KMS-11 (cell line): Measurements from ENCODE around the gene HADH.
"Not testable (repeated sequence)": the region's sequence is repeated elsewhere in the genome, so short reads cannot be mapped to it uniquely, and the experiment has no call there.

Experiments used
- H2AFZ ChIP-seq: fragments of 200-600 bp; sonication (generic); 2 replicates; pipeline ENCODE4 v1.6.1; 2016; ENCODE audit warnings: antibody characterized with exemption, mixed run types, low read depth
- H3K27ac ChIP-seq: fragments of 200-600 bp; sonication (generic); 2 replicates; pipeline ENCODE4 v1.6.1; 2016; ENCODE audit warnings: mild to moderate bottlenecking, mixed run types
- H3K27me3 ChIP-seq: fragments of 200-600 bp; sonication (generic); 2 replicates; pipeline ENCODE4 v1.6.1; 2017; ENCODE audit warnings: mild to moderate bottlenecking, low read depth, mixed run types, moderate library complexity; ENCODE audit not compliant: insufficient read depth
- H3K36me3 ChIP-seq: fragments of 200-600 bp; sonication (generic); 2 replicates; pipeline ENCODE4 v1.6.1; 2017; ENCODE audit warnings: mild to moderate bottlenecking, mixed run types; ENCODE audit not compliant: insufficient read depth
- H3K4me1 ChIP-seq: fragments of 200-600 bp; sonication (generic); 2 replicates; pipeline ENCODE4 v1.6.1; 2016; ENCODE audit warnings: mild to moderate bottlenecking, low read depth, mixed run types; ENCODE audit not compliant: poor library complexity, severe bottlenecking
- H3K4me2 ChIP-seq: fragments of 200-600 bp; sonication (generic); 2 replicates; pipeline ENCODE4 v1.7.0; 2016; ENCODE audit warnings: mild to moderate bottlenecking, mixed run types
- H3K4me3 ChIP-seq: fragments of 200-600 bp; sonication (generic); IDR thresholded peaks from 2 replicates; pipeline ENCODE4 v1.6.1; 2017; ENCODE audit warnings: low read depth, low read length, mixed read lengths; ENCODE audit not compliant: insufficient read depth
- H3K79me2 ChIP-seq: fragments of 200-600 bp; sonication (generic); 2 replicates; pipeline ENCODE4 v1.6.1; 2016; ENCODE audit warnings: low read depth, mixed run types; ENCODE audit not compliant: insufficient read depth
- H3K9ac ChIP-seq: fragments of 200-600 bp; sonication (generic); 2 replicates; pipeline ENCODE4 v1.6.1; 2016; ENCODE audit warnings: mild to moderate bottlenecking, mixed run types
- H4K20me1 ChIP-seq: fragments of 200-600 bp; sonication (generic); 2 replicates; pipeline ENCODE4 v1.6.1; 2016; ENCODE audit warnings: mild to moderate bottlenecking, mixed run types; ENCODE audit not compliant: insufficient read depth
- CTCF ChIP-seq: fragments of 200-600 bp; sonication (generic); conservative IDR thresholded peaks from 2 replicates; pipeline ENCODE4 v1.6.1; 2017; ENCODE audit warnings: low read depth, mild to moderate bottlenecking, antibody characterized with exemption, low read length, moderate library complexity, mixed read lengths

HADH gene

GRCh38 chr4:108008721-108009120, 19.0 kb downstream of the HADH start:
- Histone ChIP-seq H4K20me1 (no peaks in the 10 kb centered on the region), H3K36me3 (no peaks in the 10 kb centered on the region; the same call in 1 of the 2 replicates), H3K4me2 (no peak overlapping the region), H3K27ac (no peak overlapping the region), H3K4me1 (peaks cover 22% of the 10 kb centered on the region), H3K27me3 (no peaks in the 10 kb centered on the region), H3K79me2 (no peaks in the 10 kb centered on the region; the same call in 1 of the 2 replicates), H3K4me3 (no peak overlapping the region), H3K9ac (no peak overlapping the region), H2AFZ (no peak overlapping the region)
- TF ChIP-seq CTCF, result no peak

- Histone ChIP-seq H4K20me1 (no peaks in the 10 kb centered on the region), H3K27me3 (no peaks in the 10 kb centered on the region), H3K9ac (no peak overlapping the region), H3K36me3 (no peaks in the 10 kb centered on the region; the same call in 1 of the 2 replicates), H3K79me2 (no peaks in the 10 kb centered on the region; the same call in 1 of the 2 replicates), H3K4me3 (no peak overlapping the region), H2AFZ (no peak overlapping the region), H3K4me1 (peaks cover 22% of the 10 kb centered on the region), H3K4me2 (no peak overlapping the region), H3K27ac (no peak overlapping the region)
- TF ChIP-seq CTCF, result no peak
These were observed 20.5 kb downstream of the HADH start for GRCh38 chr4:108010167-108010566.

- not testable (repeated sequence) for H3K27ac ChIP-seq, H3K4me2 ChIP-seq, H3K4me1 ChIP-seq, H3K79me2 ChIP-seq, H4K20me1 ChIP-seq, H3K27me3 ChIP-seq, H3K9ac ChIP-seq, H3K4me3 ChIP-seq, H2AFZ ChIP-seq, H3K36me3 ChIP-seq
These were observed 22.7 kb downstream of the HADH start for GRCh38 chr4:108012382-108012781.

- Histone ChIP-seq H3K79me2 (no peaks in the 10 kb centered on the region), H3K27me3 (no peaks in the 10 kb centered on the region), H4K20me1 (no peaks in the 10 kb centered on the region), H2AFZ (no peak overlapping the region), H3K36me3 (no peaks in the 10 kb centered on the region; the same call in 1 of the 2 replicates), H3K9ac (no peak overlapping the region), H3K4me2 (no peak overlapping the region), H3K27ac (no peak overlapping the region), H3K4me3 (no peak overlapping the region), H3K4me1 (peaks cover 14% of the 10 kb centered on the region)
- no peak for TF ChIP-seq CTCF
These were observed 23.6 kb downstream of the HADH start for GRCh38 chr4:108013327-108013726.

DNA sequence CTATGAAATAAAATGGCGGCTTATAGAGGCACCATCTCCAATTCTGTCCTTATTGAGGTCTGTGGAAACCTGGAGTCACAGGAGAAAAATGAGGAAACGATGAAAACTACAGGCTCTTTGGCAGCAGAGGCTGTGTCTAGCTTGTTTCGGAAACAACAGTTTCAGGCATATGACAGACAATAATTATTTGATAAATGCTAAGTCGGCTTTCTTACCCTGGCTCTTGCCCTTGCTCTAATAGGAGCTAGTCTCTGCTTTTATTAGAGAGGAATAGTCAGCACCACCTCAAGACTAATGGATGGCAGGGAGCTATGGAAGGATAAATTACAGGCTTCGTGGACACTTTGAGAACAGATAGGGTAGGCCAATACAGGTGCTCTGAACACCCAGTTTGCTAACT, 24.3 kb downstream of the HADH start:
- H3K4me2 ChIP-seq, result no peak overlapping the region
- no peak overlapping the region for H3K4me3 ChIP-seq
- TF ChIP-seq CTCF, result no peak
- no peaks in the 10 kb centered on the region for H3K79me2 ChIP-seq
- H3K9ac ChIP-seq, result no peak overlapping the region
- H3K27ac ChIP-seq, result no peak overlapping the region
- no peaks in the 10 kb centered on the region for H3K27me3 ChIP-seq
- no peaks in the 10 kb centered on the region; the same call in 1 of the 2 replicates for H3K36me3 ChIP-seq
- H4K20me1 ChIP-seq, result no peaks in the 10 kb centered on the region
- no peak overlapping the region for H2AFZ ChIP-seq
- peaks cover 20% of the 10 kb centered on the region for H3K4me1 ChIP-seq
